Measurements from ENCODE around the gene EVPL. TPM values are rescaled to one million over a fixed set of nuclear protein-coding genes. Genes with fewer than 3 reads are reported as not detected.

The EVPL gene
- total and polyA plus RNA-seq, 2 of the 13 experiments (the other 11 are each of a cell fraction or from before 2014, with no cell fraction given) = 2.1 to 8.2 TPM

- no peak for TF ChIP-seq HMGA1 (CRISPR knock-in tag; conservative IDR thresholded peaks at IDR 0.05)
- TF ChIP-seq KLF12 (CRISPR knock-in tag; IDR thresholded peaks at IDR 0.05; ENCODE audit: borderline replicate concordance) = no peak
- TF ChIP-seq KLF11 (CRISPR knock-in tag; IDR thresholded peaks at IDR 0.05) = no peak
- TF ChIP-seq NFAT5 (CRISPR knock-in tag; IDR thresholded peaks at IDR 0.05) = no peak
- TF ChIP-seq ZNF30 (CRISPR knock-in tag; IDR thresholded peaks at IDR 0.05) = no peak; the same call in 1 of the 2 replicates
- TF ChIP-seq ZNF136 (CRISPR knock-in tag; IDR thresholded peaks at IDR 0.05; ENCODE audit: low read depth) = no peak
- TF ChIP-seq PBX3 (CRISPR knock-in tag; IDR thresholded peaks at IDR 0.05; ENCODE audit: borderline replicate concordance) = no peak
- TF ChIP-seq ZNF274 (CRISPR knock-in tag; IDR thresholded peaks at IDR 0.05) = no peak
- no peak for TF ChIP-seq MAFG (CRISPR knock-in tag; IDR thresholded peaks at IDR 0.05)
- TF ChIP-seq GABPB1 (CRISPR knock-in tag; IDR thresholded peaks at IDR 0.05) = no peak
- TF ChIP-seq MIER2 (CRISPR knock-in tag; IDR thresholded peaks at IDR 0.05) = no peak
- no peak for TF ChIP-seq CCAR2 (optimal IDR thresholded peaks at IDR 0.05; ENCODE audit: low read depth, low read length)
- TF ChIP-seq NFKBIZ (CRISPR knock-in tag; IDR thresholded peaks at IDR 0.05) = no peak
- TF ChIP-seq HNRNPK (IDR thresholded peaks at IDR 0.05; ENCODE audit: low read depth, low read length, poor library complexity, severe bottlenecking) = peak; percentile 29
- TF ChIP-seq POLR2A (IDR thresholded peaks at IDR 0.05; ENCODE audit: insufficient read depth in 1 of 2, low read depth in 2 of 2, low read length in 2 of 2) = no peak
- no peak for TF ChIP-seq IRX3 (CRISPR knock-in tag; IDR thresholded peaks at IDR 0.05; ENCODE audit: borderline replicate concordance, low read depth)
- no peak for TF ChIP-seq ELF3 (CRISPR knock-in tag; IDR thresholded peaks at IDR 0.05)
- TF ChIP-seq KAT2B (IDR thresholded peaks at IDR 0.05; ENCODE audit: borderline replicate concordance, low read depth, low read length) = no peak
- no peak for TF ChIP-seq ZNF879 (CRISPR knock-in tag; IDR thresholded peaks at IDR 0.05)
- no peak for TF ChIP-seq ZKSCAN8 (CRISPR knock-in tag; IDR thresholded peaks at IDR 0.05; ENCODE audit: borderline replicate concordance)
- TF ChIP-seq ZNF792 (CRISPR knock-in tag; IDR thresholded peaks at IDR 0.05) = no peak
Measured at GRCh38 chr17:76000755-76001521, 26.2 kb downstream of the EVPL start, which contains the start of gene CDK3 (continued).

Data from HepG2 (cell line).